ENCODE results near the gene SESN1. TPM values are rescaled to one million over a fixed set of nuclear protein-coding genes. Genes with fewer than 3 reads are reported as not detected.

Gene SESN1
- total and polyA plus RNA-seq, 9 of the 15 experiments (the other 6 are each of a cell fraction or from before 2014, with no cell fraction given): 3.1 to 13.0 (median 7.4) TPM

GRCh38 chr6:109053336-109053735 is 41.3 kb downstream of the SESN1 start (continued):
- no peak for TF ChIP-seq CHD7 (IDR thresholded peaks at IDR 0.05; ENCODE audit: low read depth, low read length)
- no peak for TF ChIP-seq HLTF (IDR thresholded peaks at IDR 0.05)
- TF ChIP-seq GMEB1 (CRISPR knock-in tag; IDR thresholded peaks at IDR 0.05): no peak
- TF ChIP-seq HNRNPL (IDR thresholded peaks at IDR 0.05; ENCODE audit: low read depth, low read length): no peak
- no peak for TF ChIP-seq ZNF124 (CRISPR knock-in tag; IDR thresholded peaks at IDR 0.05)
- no peak for TF ChIP-seq PTRF (tag; IDR thresholded peaks at IDR 0.05)
- TF ChIP-seq ZNF764 (CRISPR knock-in tag; IDR thresholded peaks at IDR 0.05; ENCODE audit: low read depth): no peak
